Measurements from ENCODE around the gene PPM1L. TPM values are rescaled to one million over a fixed set of nuclear protein-coding genes. Genes with fewer than 3 reads are reported as not detected.
"Not testable (repeated sequence)": the region's sequence is repeated elsewhere in the genome, so short reads cannot be mapped to it uniquely, and the experiment has no call there.

The PPM1L gene
- total RNA-seq, 4 donors from 2014 or later, result 30.8 to 88.1 (median 52.7) TPM

GRCh38 chr3:161008086-161008485 is 252.1 kb downstream of the PPM1L start:
- Histone ChIP-seq H3K36me3 (no peaks in the 10 kb centered on the region), H3K4me3 (no peak overlapping the region), H3K27ac (replicated peaks in 1 of 4) (no peak overlapping the region), H3K9me3 (no peaks in the 10 kb centered on the region), H3K27me3 (no peaks in the 10 kb centered on the region), H3K4me1 (no peaks in the 10 kb centered on the region)
- DNase-seq (ENCODE audit: extremely low spot score), result no peak
- 97% methylated on average over 2 of the region's 2 CpGs for WGBS
- TF ChIP-seq POLR2AphosphoS5 (IDR thresholded peaks at IDR 0.05) (no peak), EP300 (IDR thresholded peaks at IDR 0.05) (no peak), POLR2A (IDR thresholded peaks at IDR 0.05; ENCODE audit: low read depth) (no peak)
- TF ChIP-seq, protein P1, sequence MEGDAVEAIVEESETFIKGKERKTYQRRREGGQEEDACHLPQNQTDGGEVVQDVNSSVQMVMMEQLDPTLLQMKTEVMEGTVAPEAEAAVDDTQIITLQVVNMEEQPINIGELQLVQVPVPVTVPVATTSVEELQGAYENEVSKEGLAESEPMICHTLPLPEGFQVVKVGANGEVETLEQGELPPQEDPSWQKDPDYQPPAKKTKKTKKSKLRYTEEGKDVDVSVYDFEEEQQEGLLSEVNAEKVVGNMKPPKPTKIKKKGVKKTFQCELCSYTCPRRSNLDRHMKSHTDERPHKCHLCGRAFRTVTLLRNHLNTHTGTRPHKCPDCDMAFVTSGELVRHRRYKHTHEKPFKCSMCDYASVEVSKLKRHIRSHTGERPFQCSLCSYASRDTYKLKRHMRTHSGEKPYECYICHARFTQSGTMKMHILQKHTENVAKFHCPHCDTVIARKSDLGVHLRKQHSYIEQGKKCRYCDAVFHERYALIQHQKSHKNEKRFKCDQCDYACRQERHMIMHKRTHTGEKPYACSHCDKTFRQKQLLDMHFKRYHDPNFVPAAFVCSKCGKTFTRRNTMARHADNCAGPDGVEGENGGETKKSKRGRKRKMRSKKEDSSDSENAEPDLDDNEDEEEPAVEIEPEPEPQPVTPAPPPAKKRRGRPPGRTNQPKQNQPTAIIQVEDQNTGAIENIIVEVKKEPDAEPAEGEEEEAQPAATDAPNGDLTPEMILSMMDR (IDR thresholded peaks at IDR 0.05), result no peak
- intact Hi-C loops (cut with DNase I), result no loop called here

GRCh38 chr3:161010151-161010550 is 254.1 kb downstream of the PPM1L start:
- WGBS, result 72% methylated on average over 2 of the region's 2 CpGs
- H3K36me3 ChIP-seq; intact Hi-C loops (cut with DNase I); H3K27ac ChIP-seq (replicated peaks in 1 of 4); DNase-seq (ENCODE audit: extremely low spot score); H3K4me3 ChIP-seq; H3K27me3 ChIP-seq; H3K4me1 ChIP-seq; H3K9me3 ChIP-seq: not testable (repeated sequence)

DNA sequence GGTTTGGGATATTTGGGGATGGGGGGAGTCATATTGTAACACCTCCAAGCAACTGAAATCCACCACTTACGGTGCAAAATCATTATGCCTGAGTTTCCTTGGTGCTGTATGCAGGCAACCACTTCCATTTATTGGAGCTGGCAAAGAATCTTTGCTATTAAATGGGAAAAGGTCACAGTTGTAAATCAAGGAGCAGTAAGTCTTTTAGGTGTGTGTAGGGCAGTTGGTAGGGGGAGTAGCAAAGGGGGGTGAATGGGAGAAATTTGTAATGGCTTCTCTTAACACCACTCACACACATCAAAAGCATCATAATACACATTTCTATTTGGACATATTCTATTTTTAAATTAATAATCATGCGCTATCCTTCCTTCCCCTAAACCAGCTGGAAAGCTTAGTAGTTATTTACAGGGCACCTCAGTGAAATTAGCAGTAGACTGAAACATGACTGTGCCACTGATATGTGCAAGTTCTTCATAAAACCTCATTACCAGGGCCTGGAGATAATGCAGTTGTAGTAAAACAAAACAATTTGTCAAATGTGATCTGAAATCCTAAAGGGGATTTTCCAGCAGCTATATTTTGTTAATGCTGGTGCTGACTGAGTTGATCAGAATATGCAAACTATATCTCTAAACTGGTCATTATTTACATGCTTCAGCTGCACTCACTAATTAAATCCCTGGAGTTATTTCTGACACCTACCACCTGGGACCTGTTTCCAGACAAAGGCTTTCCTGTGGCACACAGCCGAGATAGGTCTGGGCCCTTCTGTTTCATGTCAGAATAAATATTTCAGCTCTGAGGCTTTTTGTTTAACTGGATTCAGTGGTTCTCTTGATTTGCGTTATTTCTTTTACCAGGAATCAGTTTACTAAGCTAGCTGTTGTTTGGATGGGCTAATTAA is 259.1 kb downstream of the PPM1L start:
- Histone ChIP-seq H3K27ac (replicated peaks in 1 of 4) (no peak overlapping the region), H3K4me1 (peaks cover 15 to 29% (median 25%) of the 10 kb centered on the region in 4 donors), H3K36me3 (no peaks in the 10 kb centered on the region), H3K9me3 (no peaks in the 10 kb centered on the region), H3K27me3 (no peaks in the 10 kb centered on the region), H3K4me3 (no peak overlapping the region)
- no peak for DNase-seq (ENCODE audit: extremely low spot score)
- intact Hi-C loops (cut with DNase I), result no loop called here
- TF ChIP-seq, protein P1 (IDR thresholded peaks at IDR 0.05), result no peak
- no peak for TF ChIP-seq POLR2AphosphoS5 (IDR thresholded peaks at IDR 0.05)
- no peak for TF ChIP-seq EP300 (IDR thresholded peaks at IDR 0.05)
- TF ChIP-seq POLR2A (IDR thresholded peaks at IDR 0.05; ENCODE audit: low read depth), result no peak
- 52% methylated on average over 4 of the region's 4 CpGs for WGBS

DNA sequence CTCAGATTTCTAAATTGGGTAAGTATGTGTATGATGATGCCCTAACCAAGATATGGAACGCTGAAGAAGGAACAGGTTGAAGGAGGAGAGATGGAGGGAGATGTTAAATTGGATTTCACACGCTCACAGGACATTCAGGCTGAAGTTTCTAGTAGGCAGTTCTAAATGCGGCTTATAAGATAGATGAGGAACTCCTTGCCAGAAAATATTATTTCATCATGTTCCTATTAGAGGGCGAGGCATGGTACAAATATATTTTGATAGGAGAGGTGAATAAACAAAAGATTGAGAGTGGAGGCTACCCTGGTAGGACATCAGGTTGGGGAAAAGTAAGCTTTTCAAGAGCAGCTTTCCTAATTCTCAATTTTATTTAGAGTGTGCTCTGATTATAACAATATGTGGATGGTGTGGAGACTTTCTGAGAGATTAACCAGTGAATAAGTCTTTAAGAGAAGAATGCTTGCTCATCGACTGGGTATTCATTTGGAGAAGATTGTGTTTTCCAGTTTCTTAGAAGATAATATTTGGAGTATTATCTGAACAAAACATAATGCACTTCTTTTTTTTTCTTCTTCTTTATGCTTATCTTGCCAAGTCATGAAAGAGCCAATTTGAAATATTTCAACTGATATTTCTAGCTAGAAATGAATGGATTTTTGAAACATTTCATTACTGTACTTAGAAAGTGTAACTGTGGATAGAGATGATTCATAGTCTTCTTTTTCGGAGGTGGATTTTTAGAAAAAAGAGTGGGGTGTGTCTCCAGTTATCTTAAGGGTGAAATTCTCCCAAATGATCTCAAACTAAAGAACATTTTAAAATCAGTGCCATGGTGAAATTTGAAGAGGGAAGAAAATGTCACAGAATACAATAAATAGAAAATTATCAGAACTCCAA is 260.6 kb downstream of the PPM1L start:
- Histone ChIP-seq H3K4me1 (peaks cover 15 to 29% (median 25%) of the 10 kb centered on the region in 4 donors), H3K9me3 (peaks cover 0 to 3% (median 0%) of the 10 kb centered on the region in 4 donors), H3K27ac (replicated peaks in 1 of 4) (no peak overlapping the region), H3K36me3 (no peaks in the 10 kb centered on the region), H3K4me3 (no peak overlapping the region), H3K27me3 (no peaks in the 10 kb centered on the region)
- WGBS, result 82% methylated on average over 6 of the region's 6 CpGs
- no peak for TF ChIP-seq POLR2A (IDR thresholded peaks at IDR 0.05; ENCODE audit: low read depth)
- no peak for TF ChIP-seq EP300 (IDR thresholded peaks at IDR 0.05)
- TF ChIP-seq, protein P1 (IDR thresholded peaks at IDR 0.05), result no peak
- no peak for TF ChIP-seq POLR2AphosphoS5 (IDR thresholded peaks at IDR 0.05)
- no peak for DNase-seq (ENCODE audit: extremely low spot score)
- intact Hi-C loops (cut with DNase I), result no loop called here

GRCh38 chr3:161017971-161018370 is 261.9 kb downstream of the PPM1L start:
- intact Hi-C loops (cut with DNase I), result no loop called here
- H3K9me3 ChIP-seq, result peaks cover 0 to 9% (median 2%) of the 10 kb centered on the region in 4 donors
- H3K27ac ChIP-seq (replicated peaks in 1 of 4), result no peak overlapping the region
- TF ChIP-seq, protein P1 (IDR thresholded peaks at IDR 0.05), result no peak
- TF ChIP-seq POLR2A (IDR thresholded peaks at IDR 0.05; ENCODE audit: low read depth) (no peak), POLR2AphosphoS5 (IDR thresholded peaks at IDR 0.05) (no peak), EP300 (IDR thresholded peaks at IDR 0.05) (no peak)
- peaks cover 15 to 29% (median 25%) of the 10 kb centered on the region in 4 donors for H3K4me1 ChIP-seq
- 89% methylated on average over 2 of the region's 2 CpGs for WGBS
- H3K4me3 ChIP-seq, result no peak overlapping the region
- DNase-seq (ENCODE audit: extremely low spot score), result no peak
- H3K27me3 ChIP-seq, result no peaks in the 10 kb centered on the region
- H3K36me3 ChIP-seq, result no peaks in the 10 kb centered on the region
